Aorta (tissue), 5 donors: ENCODE measurements around the gene TPP1. TPM values are rescaled to one million over a fixed set of nuclear protein-coding genes. Genes with fewer than 3 reads are reported as not detected.

Experiments used
- ATAC-seq: fragments of 200-7000 bp; cut with Tn5 transposase; one replicate; pipeline ENCODE4 v1.9.1; 2022; ENCODE audit warnings: moderate library complexity; ENCODE audit not compliant: low FRiP score
- DNase-seq, 2 donors: peaks; one replicate each; pipeline ENCODE4 v3.0.0-alpha.2; 2020
- H3K27ac ChIP-seq, 2 donors: one replicate each; pipeline ENCODE4 v1.5.1; 2013; ENCODE audit warnings: low read length in 2 of 2, mild to moderate bottlenecking in 2 of 2, moderate library complexity in 2 of 2, control low read depth in 1 of 2, inconsistent platforms in 1 of 2, low read depth in 1 of 2
- H3K27me3 ChIP-seq, 2 donors: one replicate each; pipeline ENCODE4 v1.6.1; 2013; ENCODE audit warnings: control low read depth in 1 of 2, low read length in 1 of 2, mild to moderate bottlenecking in 1 of 2, moderate library complexity in 1 of 2; ENCODE audit not compliant: insufficient read depth in 2 of 2, control insufficient read depth in 1 of 2
- H3K36me3 ChIP-seq, 2 donors: one replicate each; pipeline ENCODE4 v1.6.1; 2013; ENCODE audit warnings: control low read depth in 1 of 2, low read length in 1 of 2, mild to moderate bottlenecking in 1 of 2; ENCODE audit not compliant: insufficient read depth in 2 of 2, control insufficient read depth in 1 of 2
- H3K4me1 ChIP-seq, 2 donors: one replicate each; pipeline ENCODE4 v1.6.1; 2013; ENCODE audit warnings: low read length in 2 of 2, control low read depth in 1 of 2, mild to moderate bottlenecking in 1 of 2, moderate library complexity in 1 of 2; ENCODE audit not compliant: insufficient read depth in 2 of 2, control insufficient read depth in 1 of 2
- H3K4me3 ChIP-seq, 2 donors: one replicate each; pipeline ENCODE4 v1.5.1; 2013; ENCODE audit warnings: low read length in 2 of 2, control low read depth in 1 of 2, mild to moderate bottlenecking in 1 of 2
- H3K9me3 ChIP-seq: one replicate; pipeline ENCODE4 v1.6.1; 2013; ENCODE audit warnings: mild to moderate bottlenecking, low read length; ENCODE audit not compliant: control insufficient read depth
- WGBS, 2 donors: extraction: QIAGEN DNeasy Blood & Tissue Kit; methylation state at CpG; one replicate each; pipeline ENCODE4 v1.1.7; 2013; 5-methylcytosine and 5-hydroxymethylcytosine counted together
- intact Hi-C, 2 donors: fragments of 100-400 bp; cut with DNase I; formaldehyde crosslinking; loops; one replicate each; pipeline versions ENCODE4 v1.14.2 to v1.15.0; 2022
- polyA plus RNA-seq, 2 donors: library from polyadenylated mRNA; stranded (reverse); fragments of 200-250 nt; gene quantifications; one replicate each; pipeline ENCODE4 v1.2.3, GENCODE V29; 2013
- total RNA-seq, 2 donors: library from RNA; stranded (reverse); fragmentation: NEBNext Ultra II Directional; extraction: Animal tissue kit (Norgen Biotek cat#: 25700); gene quantifications; one replicate each; pipeline ENCODE4 v1.2.1, GENCODE V29; 2021
- donor health status: healthy with polysubstance abuse.
- donor health status: Bipolar disorder and iron deficiency.
- donor health status: DM: no; HTN: no; CAD: no.
- donor health status: DM: no; HTN: no; CAD: no.
- donor health status: DM: yes; HTN: yes; CAD: no.

Gene TPP1
- total and polyA plus RNA-seq, 4 donors, result 26.8 to 125 (median 58.8) TPM

DNA sequence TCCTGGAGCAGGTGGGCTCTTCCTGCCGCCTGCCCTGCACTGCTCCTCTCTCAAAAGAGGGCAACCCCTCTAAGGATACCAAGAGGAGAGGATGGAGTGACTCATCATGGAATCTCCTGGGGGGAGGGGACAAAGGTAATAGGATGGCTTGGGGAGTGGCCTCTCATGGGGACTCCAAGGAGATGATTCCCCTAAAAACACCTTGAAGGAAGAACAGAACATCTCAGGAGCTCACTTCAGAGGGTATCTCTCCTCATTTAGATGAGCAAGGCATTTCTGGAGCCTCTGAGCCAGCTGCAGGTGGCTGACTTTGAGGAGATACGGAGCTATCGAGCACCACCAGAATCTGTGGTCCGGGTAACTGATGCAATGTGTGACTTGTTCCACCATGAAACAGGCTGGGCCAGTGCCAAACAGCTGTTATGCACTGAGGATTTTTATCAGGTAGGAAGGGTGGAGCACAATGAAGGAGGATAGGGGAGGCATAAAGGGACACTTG lies 56.1 kb downstream of the TPP1 start:
- DNase-seq (peak in 1 of 2 donors; percentile 47), ATAC-seq (no peak)
- H3K36me3 ChIP-seq, result peaks cover 0 to 1% of the 10 kb centered on the region in 2 donors
- H3K27me3 ChIP-seq, result no peaks in the 10 kb centered on the region
- H3K4me1 ChIP-seq, result no peaks in the 10 kb centered on the region
- H3K4me3 ChIP-seq, result no peak overlapping the region
- 93 to 97% methylated on average over 4 of the region's 4 CpGs for WGBS, 2 donors
- H3K27ac ChIP-seq, result no peak overlapping the region
- H3K9me3 ChIP-seq, result no peaks in the 10 kb centered on the region
- intact Hi-C loops, result no loop called here

Other genes with a start within 250 kb of the TPP1 start
- gene SMPD1, start 228.9 kb downstream of the TPP1 start, total RNA-seq, result 10 to 100 TPM; 29.2 to 40.4 TPM
- 10 to 100 TPM; 10.0 to 45.5 TPM for gene SMPD1, start 228.9 kb downstream of the TPP1 start, polyA plus RNA-seq
- gene APBB1, start 200.3 kb downstream of the TPP1 start, total RNA-seq, result 10 to 100 TPM; 50.8 to 62.2 TPM
- gene APBB1, start 200.3 kb downstream of the TPP1 start, polyA plus RNA-seq, result 100 to 1,000 TPM in 1 of 2 donors, 10 to 100 TPM in 1; 25.8 to 121 TPM
- gene HPX, start 178.4 kb downstream of the TPP1 start, total RNA-seq, result 1 to 10 TPM; 3.0 to 6.0 TPM
- gene HPX, start 178.4 kb downstream of the TPP1 start, polyA plus RNA-seq, result 1 to 10 TPM in 1 of 2 donors, under 1 TPM in 1; 0.50 to 1.1 TPM
- gene TRIM3, start 145.5 kb downstream of the TPP1 start, total RNA-seq, result 10 to 100 TPM; 28.6 to 35.5 TPM
- 10 to 100 TPM; 23.5 to 44.9 TPM for gene TRIM3, start 145.5 kb downstream of the TPP1 start, polyA plus RNA-seq
- gene ARFIP2, start 138.1 kb downstream of the TPP1 start, total RNA-seq, result 10 to 100 TPM; 40.8 to 46.0 TPM
- gene ARFIP2, start 138.1 kb downstream of the TPP1 start, polyA plus RNA-seq, result 10 to 100 TPM; 14.9 to 56.1 TPM
- 10 to 100 TPM; 31.1 to 37.3 TPM for gene TIMM10B, start 137.9 kb downstream of the TPP1 start, total RNA-seq
- 10 to 100 TPM; 21.0 to 39.1 TPM for gene TIMM10B, start 137.9 kb downstream of the TPP1 start, polyA plus RNA-seq
- 10 to 100 TPM; 24.1 to 28.1 TPM for gene DNHD1, start 122.1 kb downstream of the TPP1 start, total RNA-seq
- gene DNHD1, start 122.1 kb downstream of the TPP1 start, polyA plus RNA-seq, result 10 to 100 TPM in 1 of 2 donors, 1 to 10 TPM in 1; 1.9 to 20.5 TPM
- 10 to 100 TPM; 18.8 to 22.2 TPM for gene RRP8, start 15.8 kb downstream of the TPP1 start, total RNA-seq
- 10 to 100 TPM in 1 of 2 donors, 1 to 10 TPM in 1; 3.4 to 37.3 TPM for gene RRP8, start 15.8 kb downstream of the TPP1 start, polyA plus RNA-seq
- gene ILK, start 15.6 kb downstream of the TPP1 start, total RNA-seq, result 100 to 1,000 TPM; 336 to 562 TPM
- gene ILK, start 15.6 kb downstream of the TPP1 start, polyA plus RNA-seq, result 100 to 1,000 TPM; 287 to 526 TPM
- gene TAF10, start 7.2 kb downstream of the TPP1 start, total RNA-seq, result 100 to 1,000 TPM in 1 of 2 donors, 10 to 100 TPM in 1; 79.2 to 108 TPM
- gene TAF10, start 7.2 kb downstream of the TPP1 start, polyA plus RNA-seq, result 100 to 1,000 TPM in 1 of 2 donors, 10 to 100 TPM in 1; 55.0 to 119 TPM
- 10 to 100 TPM; 60.8 to 64.4 TPM for gene DCHS1, start 36.4 kb upstream of the TPP1 start, total RNA-seq
- gene DCHS1, start 36.4 kb upstream of the TPP1 start, polyA plus RNA-seq, result 10 to 100 TPM in 1 of 2 donors, 1 to 10 TPM in 1; 1.4 to 12.4 TPM
- 10 to 100 TPM; 27.5 to 30.1 TPM for gene MRPL17, start 63.9 kb upstream of the TPP1 start, total RNA-seq
- gene MRPL17, start 63.9 kb upstream of the TPP1 start, polyA plus RNA-seq, result 10 to 100 TPM; 19.3 to 22.8 TPM
- gene OR2AG2, start 152.6 kb upstream of the TPP1 start, total RNA-seq, result under 1 TPM in 1 of 2 donors, not detected in 1; 0.10 TPM
- gene OR2AG2, start 152.6 kb upstream of the TPP1 start, polyA plus RNA-seq, result not detected
- gene OR2AG1, start 163.6 kb upstream of the TPP1 start, total RNA-seq, result not detected
- gene OR2AG1, start 163.6 kb upstream of the TPP1 start, polyA plus RNA-seq, result not detected
- under 1 TPM in 1 of 2 donors, not detected in 1; 0.26 TPM for gene OR6A2, start 180.3 kb upstream of the TPP1 start, total RNA-seq
- gene OR6A2, start 180.3 kb upstream of the TPP1 start, polyA plus RNA-seq, result not detected
- not detected for gene OR10A5, start 226.3 kb upstream of the TPP1 start, total RNA-seq
- not detected for gene OR10A5, start 226.3 kb upstream of the TPP1 start, polyA plus RNA-seq
- not detected for gene OR10A2, start 243.6 kb upstream of the TPP1 start, total RNA-seq
- gene OR10A2, start 243.6 kb upstream of the TPP1 start, polyA plus RNA-seq, result under 1 TPM in 1 of 2 donors, not detected in 1; 0.13 TPM